COLO829 (cell line): ENCODE data around the gene PPP2R2C.

Experiments
- DNase-seq: peaks from one replicate; pipeline ENCODE4 v3.0.0; 2012; ENCODE audit warnings: low spot score

PPP2R2C gene

DNA sequence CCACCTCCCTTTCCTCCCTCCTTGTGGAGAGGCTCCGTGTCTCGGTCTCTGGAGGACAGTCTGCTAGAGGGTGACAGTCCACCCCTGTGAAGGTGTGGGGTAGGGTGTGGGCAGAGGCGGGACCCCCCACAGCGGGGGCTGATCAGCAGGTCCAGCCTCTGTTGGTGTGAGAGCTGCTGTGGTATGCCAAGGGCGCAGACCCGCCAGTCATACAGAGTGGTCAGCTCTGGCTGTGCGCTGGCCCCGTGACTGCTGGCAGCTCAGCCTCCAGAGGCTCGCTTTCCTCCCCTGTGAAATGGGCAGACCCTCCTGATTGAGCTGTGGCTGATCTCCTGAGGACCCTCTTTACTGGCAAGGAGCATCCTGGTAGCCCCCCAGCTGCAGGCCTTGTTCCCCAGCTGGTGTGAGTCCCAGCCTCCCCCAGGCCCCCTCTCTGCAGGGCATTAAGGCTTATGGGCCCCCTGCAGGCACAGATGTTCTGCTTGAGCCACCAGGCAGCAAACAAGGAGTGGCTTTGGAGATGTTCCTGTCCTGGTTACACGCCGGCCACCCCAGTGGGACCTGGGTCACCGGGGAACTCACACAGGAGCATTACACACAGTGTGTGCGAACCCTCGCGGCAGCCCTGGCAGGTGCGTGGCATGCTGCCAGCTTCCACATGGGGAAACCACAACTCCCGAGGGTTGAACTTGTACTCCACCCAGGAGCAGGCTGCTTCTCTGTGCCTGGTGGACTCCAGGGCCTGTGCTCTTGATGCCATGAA is 76.8 kb downstream of the PPP2R2C start:
- no peak for DNase-seq

DNA sequence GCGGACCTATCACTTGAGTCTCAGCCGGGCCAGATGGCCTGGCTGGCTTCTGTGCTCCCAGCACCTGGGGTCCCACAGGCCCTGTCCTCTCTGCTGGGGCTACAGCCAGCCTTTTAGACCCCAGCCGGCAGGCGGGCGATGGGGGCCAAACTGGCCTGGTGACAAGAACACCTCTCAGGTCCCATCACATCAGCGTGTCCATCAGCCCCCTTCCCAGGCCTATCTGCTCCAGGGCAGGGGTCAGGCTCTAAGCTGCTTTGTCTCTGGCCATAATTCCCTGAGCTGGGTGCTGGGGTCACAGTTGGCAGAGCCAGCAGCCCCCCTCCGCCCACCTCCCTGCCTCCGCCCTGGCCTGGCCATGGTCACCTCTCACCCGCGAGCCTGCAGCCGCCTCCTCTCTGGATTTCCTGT is 77.7 kb downstream of the PPP2R2C start:
- DNase-seq, result no peak

DNA sequence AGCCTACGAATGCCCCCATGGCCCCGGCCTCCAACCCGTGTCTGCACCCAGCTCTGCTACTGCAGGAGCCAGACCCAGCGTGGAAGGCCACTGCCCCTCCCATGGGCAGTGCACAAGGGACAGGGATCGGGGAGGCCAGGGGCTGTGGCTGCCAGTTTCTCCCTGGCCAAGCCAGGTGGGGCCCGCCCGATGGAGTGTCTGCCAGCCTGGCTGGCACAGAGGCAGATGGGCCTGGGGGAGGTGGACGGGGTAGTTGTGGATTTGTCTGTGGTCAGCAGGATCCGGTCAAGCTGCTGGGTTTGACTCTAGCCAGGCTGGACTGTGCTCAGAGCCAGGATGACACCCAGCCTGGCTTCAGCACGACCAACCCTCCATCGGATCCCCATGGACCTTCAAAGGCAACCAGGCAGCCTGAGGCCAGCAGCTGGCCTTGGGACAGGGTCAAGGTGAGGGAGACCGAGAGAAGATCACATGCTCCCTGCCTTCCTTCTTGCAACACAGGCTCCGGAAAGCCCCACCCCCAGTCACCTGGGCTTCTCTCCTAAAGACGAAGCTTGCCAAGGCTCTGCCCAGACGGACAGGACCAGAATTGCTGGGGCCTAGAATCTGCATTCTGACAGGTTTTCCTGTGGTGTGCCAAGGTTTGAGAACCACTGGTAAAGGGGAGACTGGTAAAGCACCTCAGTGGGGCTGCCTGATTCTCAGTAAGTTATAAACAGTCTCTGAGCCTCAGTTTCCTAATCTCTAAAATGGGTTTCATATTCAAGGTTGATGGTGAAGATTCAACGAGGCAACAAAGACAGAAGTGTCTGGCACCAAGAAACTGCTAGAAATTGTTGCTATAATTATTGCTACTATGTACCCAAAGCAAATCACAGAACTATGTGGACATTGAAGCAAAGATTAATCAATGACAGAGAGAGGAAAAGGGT is 78.6 kb downstream of the PPP2R2C start:
- DNase-seq, result no peak

DNA sequence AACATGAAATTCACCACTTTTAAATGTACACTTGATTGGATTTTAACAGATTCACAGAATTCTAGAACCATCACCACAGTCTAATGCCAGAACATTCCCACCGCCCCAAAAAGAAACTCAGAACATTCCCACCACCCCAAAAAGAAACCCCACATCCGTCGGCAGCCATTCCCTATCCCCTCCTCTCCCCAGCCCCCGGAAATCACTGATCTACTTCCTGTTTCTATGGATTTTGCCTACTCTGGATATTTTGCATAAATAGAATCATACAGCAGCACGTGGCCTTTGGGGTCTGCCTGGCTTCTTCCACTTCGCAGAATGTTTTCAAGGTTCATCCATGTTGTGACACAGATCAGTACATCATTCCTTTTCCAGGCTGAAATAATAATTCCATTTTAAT is 79.3 kb downstream of the PPP2R2C start:
- DNase-seq, result no peak

DNA sequence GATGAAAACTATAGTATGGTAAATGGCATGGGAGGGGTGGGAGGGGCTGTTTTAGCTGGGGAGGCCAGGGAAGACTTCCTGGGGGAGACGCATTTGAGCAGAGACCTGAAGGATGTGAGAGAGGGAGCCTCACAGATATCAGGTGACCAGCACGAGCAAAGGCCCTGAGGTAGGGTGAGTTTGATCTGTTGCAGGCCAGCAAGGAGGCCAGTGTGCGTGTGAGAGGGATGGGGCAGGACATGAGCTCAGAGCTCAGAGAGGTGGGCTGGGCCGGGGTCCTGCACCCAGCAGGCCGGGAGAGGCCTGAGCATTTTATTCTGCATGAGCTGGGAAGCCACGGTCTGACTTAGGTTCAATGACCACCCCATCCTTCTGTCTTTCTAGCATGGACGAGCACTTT is 80.0 kb downstream of the PPP2R2C start:
- no peak for DNase-seq

- DNase-seq, result no peak
Measured at GRCh38 chr4:6391852-6392188, 80.6 kb downstream of the PPP2R2C start.

DNA sequence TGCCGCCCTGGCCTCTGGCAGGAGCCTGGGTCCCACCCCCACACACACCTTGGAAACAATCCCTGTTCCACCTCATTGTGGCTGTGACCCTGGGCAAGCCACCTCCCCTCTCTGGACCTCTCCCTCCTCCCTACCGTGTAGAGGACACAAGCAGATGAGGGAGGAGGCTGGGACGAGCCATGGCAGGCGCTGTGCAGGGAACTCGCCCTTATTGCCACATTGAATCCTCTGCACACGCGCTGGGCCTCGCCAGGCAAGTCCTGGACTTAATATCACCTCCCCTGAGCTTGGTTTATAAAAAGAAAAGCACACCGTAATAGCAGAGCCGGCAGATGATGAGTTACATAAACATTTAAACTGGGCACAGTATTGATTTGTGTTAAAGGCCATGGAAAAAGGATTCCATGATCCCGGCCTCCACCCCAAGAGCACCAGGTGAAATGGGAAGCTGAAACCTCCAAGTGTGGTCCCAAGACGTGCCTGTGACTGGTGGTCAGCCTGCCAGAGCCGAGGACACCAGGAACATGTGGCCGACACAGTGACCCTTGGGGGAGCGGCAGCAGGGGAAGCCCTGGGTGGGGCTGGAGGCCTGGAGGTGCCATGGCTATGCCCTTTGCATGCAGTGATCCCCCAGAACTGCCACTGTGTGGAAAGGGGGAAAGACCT is 81.1 kb downstream of the PPP2R2C start:
- no peak for DNase-seq

GRCh38 chr4:6390356-6390755 is 82.1 kb downstream of the PPP2R2C start:
- DNase-seq, result no peak

GRCh38 chr4:6389142-6389825 is 83.1 kb downstream of the PPP2R2C start:
- no peak for DNase-seq

- no peak for DNase-seq
Measured at GRCh38 chr4:6388713-6389112, 83.7 kb downstream of the PPP2R2C start.

- no peak for DNase-seq
Measured at GRCh38 chr4:6387946-6388345, 84.5 kb downstream of the PPP2R2C start.

- DNase-seq, result no peak
Measured at GRCh38 chr4:6386091-6386490, 86.3 kb downstream of the PPP2R2C start.

DNA sequence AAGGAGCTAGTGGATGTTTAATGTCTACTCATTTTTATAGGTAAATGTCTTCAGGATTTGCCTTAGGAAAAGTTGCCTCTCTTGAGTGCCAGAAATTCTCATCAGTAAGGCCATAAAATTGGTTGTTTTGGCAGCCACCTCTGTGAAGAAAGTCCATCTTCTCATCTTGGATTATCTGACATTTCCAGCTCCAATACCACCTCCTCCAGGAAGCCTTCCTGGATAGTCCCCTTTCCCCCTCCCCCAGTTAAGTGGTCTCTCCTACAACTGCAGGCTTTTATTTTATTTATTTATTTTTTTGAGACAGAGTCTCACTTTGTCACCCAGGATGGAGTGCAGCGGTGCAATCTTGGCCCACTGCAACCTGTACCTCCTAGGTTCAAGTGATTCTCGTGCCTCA is 87.1 kb downstream of the PPP2R2C start:
- no peak for DNase-seq

- DNase-seq, result no peak
Measured at GRCh38 chr4:6384541-6384940, 87.9 kb downstream of the PPP2R2C start.

GRCh38 chr4:6383929-6384328 is 88.5 kb downstream of the PPP2R2C start:
- DNase-seq, result no peak

GRCh38 chr4:6383009-6383404 is 89.4 kb downstream of the PPP2R2C start:
- no peak for DNase-seq

DNA sequence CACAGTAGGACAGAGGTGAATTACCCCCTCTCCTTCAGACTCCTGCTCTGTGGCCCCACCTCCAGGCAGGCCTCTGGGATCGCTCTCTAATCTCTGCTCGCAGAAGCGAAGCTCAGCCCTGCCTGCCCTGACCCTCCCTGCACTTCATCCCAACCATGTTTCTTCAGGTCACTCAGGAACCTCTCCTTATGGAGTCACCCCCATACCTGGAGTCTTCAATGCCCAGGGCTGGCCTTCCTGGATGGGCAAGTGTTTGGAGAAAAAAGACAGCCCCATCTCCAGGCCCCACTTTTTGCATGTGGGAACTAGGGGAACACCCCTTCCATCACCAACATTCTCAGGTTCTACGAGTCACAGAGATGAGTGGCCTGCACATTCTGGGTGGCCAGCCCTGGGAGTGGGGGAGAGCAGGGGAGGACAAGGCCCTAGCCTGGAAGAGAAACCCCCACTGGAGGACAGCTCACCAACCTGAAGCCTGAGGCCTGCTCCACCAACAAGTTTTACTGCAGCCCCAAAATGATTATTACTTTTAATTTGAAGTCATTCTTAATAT is 90.8 kb downstream of the PPP2R2C start:
- DNase-seq, result no peak

DNA sequence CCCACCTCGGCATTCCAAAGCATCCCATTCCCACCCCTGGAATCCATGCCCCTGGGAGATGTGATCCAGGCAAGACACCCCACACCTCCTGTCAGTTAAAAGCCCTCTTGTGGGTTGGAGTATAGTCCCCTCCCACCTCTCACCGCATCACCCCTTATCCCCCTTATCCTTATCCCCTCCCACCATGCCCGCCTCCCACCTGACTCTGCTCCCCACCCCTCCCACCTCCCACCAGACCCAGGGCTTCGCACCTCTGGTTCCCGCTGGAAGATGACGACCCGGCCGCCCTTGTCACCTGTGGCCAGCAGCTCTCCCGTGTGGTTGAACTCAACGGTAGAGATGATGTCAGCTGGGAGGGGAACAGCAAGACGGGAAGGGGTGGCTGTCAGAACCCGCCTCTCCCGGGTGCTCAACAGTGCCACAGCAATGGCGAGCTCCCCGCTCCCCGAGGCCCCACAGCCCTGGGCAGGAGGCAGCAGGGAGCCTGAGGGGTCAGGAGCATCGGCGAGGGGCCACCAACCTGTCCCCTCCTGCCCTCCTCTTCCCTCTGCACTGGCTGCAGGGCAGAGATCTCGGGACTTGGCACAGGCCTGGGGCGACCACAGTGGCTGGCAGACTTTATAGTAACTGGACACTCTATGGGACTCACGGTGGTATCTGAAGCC is 91.5 kb downstream of the PPP2R2C start:
- no peak for DNase-seq

GRCh38 chr4:6379767-6380745 is 92.4 kb downstream of the PPP2R2C start:
- DNase-seq, result no peak
